GM19025 (cell line): Measurements from ENCODE around the gene FTCDNL1.

Experiments used
- ATAC-seq: cut with Tn5 transposase; IDR thresholded peaks from one replicate; pipeline ENCODE4 v1.9.1; 2021; ENCODE audit warnings: mild to moderate bottlenecking, low read depth, moderate library complexity; ENCODE audit not compliant: unreplicated experiment

The FTCDNL1 gene

DNA sequence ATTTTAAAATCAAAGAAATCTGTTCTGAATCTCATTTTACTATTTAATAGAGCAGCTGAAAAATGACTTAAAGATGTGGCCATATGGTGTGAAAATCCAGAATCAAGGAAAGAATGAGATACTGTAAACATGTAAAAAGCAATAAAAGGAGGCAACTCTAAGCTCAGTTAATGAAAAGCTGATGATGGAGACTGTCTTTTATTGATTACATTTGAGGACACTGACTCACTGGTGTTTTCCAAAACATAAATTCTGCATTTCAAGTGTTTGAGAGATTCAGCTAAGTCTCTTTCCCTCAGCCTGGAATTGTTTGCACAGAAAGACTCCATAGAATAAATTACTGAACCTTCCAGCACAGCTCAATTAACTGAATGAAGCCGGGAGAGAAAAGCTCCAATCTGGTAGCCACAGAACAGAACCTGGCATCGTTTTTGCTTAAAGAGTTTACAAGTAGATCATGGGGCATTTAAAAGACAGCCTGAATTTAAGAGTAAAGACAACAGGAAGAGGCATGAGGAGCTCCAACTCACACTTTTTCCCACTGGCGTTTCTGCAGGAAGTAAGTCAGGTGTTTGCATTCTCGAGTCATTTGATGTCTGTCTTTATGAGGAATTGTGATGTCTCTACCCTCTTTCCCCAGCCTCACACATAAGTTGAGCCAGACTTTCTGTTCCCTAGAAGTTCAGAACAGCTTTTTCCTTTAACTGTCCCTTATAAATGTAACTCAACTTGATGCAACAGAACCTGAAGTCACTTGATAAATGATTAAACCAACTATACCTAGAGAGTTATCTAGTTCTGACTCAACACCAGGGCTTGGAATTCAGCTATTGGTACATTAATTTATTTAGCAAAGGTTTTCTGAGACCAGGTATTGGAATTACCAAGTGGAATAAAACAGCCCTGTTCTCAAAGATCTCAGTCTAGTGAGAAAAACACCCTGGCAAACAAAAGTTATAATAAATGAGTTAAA, 53.3 kb downstream of the FTCDNL1 start:
- ATAC-seq, result no peak

DNA sequence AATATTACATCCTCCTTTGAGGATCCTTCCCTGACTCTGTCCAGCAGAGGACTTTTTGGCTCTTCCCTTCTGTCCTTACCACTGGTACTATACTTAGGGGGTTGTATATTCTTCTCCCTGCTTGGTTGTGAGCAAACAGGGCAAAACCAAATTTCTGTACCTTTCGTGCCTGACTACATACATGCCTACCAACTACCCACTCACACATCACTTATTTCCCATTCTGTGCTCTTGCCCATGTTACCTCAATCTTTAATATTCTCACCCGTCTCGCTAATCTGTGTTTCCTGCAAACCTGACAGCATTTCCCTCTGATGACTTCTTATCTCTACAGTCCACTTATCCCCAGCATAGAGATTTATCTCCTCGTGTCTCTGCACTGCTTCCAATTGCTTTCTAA, 58.6 kb downstream of the FTCDNL1 start:
- no peak for ATAC-seq

DNA sequence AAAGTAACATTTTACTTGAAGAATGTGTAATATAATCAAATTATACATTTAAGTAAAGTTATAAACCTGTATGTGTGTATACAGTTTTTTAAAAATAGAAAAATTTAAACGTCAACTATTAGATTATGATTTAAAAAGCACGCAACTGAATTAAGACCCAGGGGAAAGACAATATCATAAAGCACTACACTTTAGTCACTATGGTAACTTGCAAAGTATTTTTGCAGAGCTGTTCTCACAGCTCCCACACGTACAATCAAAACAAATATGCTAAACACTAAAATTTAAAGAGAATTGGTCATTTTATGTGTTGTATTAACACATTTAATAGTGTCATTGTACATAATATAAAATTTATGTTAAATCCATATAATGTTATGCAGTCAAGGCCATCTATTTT, 59.7 kb downstream of the FTCDNL1 start:
- no peak for ATAC-seq

DNA sequence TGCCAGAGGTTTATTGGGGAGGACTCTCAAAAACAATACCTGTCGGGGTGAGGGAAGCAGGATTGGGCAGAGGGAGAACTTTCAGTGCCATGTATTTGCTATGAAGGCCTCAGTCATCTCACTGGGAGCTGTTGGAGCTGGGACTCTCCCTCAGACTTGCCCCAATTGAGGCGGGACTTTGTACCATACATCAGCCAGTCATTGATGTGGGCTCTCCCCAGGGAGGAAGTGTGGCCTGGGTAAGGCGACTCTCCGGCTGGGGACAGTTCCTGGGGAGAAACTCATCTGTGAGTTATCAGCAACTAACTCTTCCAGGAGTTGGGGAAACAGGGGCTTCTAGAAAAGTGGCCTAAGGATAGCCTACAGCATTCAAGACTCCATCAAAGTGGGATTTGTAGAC, 66.5 kb downstream of the FTCDNL1 start:
- no peak for ATAC-seq

DNA sequence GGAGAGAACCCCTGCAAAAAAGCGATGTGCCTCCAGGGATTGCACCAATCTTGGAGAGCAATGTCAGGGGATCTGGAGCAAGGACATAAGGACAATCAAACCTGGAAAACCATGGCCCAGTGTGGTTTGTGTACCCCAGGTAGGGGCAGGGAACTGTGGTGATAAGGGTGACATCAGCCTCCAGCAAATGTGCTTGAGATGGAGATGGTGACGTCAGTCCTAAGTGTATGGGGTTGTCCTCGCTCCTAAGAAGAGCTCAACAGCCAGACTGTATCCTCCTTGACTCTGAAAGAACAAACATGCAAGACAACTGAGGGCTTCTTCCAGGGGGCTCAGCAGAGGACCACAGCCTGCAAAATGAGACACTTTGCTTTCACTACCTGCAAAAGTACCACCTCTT, 71.4 kb downstream of the FTCDNL1 start:
- no peak for ATAC-seq

DNA sequence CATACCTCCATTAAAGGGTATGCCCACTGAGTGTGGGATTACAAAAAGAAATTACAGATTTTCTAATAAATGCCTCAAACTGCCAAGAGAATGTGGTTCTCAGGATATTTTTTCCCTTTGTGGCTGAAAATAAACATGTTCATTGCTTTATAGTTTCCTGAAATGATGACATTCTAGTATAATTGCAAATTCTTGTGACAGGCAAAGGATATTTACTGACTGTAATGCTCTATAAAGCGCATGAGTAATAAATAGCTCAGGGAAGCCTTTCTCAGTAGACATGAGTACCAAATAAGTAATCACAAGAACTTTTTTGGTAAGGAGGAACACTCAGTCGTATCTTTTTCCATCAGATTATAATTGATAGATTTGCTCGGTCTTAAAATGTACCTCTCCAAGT, 72.3 kb downstream of the FTCDNL1 start:
- no peak for ATAC-seq

DNA sequence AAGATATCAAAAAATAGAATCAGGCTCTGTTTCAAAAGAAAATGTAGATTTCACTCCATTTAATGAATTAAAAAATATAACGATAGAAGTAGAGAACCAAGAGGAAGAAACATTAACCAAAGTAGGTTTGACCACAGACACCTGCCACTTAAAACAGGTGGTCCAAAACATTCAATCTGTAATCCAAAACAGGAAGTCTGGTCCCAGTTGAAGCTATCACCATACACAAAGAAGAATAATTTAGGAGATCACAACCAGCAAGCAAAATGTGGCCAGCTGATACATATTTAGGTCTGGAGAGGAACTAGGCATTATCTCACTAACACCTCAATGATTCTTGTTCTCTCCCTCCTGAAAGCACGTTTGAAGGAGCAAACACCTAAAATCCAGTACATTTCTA, 73.1 kb downstream of the FTCDNL1 start:
- ATAC-seq, result no peak

DNA sequence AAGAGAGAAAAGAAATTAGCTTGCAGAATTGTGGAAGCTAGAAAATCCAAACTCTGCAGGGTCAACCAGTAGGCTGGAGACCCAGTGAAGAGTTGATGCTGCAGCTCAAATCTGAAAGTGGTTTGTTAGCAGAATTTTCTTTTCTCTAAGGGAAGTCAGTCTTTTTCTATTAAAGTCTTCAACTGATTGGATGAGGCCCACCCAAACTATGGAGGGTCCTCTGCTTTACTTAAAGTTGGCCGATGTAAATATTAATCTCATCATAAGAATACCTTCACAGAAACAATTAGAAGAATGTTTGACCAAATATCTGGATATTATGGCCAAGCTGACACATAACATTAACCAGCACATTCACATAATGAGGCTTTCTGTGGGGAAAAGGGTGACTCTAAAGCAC, 73.7 kb downstream of the FTCDNL1 start:
- no peak for ATAC-seq

DNA sequence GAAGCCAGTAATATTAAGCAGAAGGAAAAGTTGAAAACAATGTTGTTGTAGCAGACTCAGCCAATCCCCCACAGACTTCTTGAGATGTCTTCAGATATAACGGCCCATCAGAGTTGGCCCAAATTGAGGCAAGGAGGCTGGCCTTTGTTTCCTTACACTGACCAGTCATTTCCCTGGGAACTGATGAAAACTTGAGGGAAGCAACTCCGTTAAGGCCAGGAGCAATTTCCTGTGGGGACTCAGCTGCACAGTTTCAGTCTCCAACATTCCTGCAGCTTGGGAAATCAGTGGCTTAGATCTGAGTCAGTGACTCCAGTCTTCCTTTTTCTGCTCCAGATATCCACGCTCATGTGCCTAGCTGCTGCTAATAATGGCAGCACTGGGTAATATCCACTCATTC, 75.7 kb downstream of the FTCDNL1 start:
- no peak for ATAC-seq

DNA sequence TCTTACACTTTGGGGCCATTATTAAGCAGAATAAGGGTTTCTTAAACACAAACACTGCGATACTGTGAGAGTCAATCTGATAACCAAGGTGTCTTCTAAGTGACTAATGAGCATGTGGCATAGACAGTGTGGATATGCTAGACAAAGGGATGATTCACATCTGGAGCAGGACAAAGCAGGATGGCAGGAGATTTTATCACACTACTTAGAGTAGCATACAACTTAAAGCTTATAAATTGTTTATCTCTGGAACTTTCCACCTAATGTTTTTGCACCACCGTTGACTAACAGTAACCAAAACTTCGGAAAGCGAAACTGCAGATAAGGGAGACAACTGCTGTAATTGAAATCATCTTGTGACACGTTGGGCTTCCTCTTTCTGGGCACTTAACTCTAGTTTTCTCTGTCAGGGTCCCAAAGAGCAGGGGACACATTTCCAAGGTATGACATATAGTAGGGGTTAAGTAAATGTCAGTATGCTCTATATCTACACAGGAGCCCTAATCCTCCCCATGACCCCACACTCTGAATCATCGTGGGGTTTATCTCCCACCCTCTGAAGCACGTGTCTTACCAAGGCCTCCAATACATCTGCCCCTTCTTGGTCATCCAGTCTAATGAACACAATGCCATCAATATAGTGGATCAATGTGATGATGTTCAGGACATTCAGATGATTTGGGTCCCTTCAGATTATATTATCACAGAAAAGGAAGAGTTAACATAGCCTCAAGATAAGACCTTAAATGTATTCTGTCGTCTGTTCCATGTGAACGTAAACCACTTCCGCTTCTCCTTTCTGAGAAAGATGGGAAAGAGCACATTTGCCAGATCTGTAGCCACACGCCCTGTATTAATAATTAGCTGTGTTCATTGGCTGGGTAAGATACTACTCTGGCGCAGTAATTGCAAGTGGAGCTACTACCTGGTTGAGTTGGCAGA, 78.7 kb downstream of the FTCDNL1 start:
- ATAC-seq, result no peak

DNA sequence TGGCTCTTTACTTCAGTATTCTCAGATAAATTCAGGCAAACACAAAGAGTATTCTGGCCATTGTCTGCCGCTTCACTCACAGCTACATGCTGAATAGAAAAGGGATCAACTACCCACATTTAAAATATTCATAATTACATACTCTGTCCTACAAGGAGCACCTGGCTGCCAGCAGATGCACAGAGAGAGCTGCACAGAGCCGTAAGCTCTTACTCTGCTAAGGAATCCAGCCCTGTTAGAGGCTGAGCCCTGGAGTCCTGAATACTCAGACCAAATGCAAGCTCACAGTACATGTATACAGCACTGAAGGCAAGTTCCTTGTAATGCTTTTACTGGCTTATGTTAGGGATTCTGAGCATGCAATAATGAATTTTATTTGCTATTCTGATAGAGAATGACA, 80.3 kb downstream of the FTCDNL1 start:
- no peak for ATAC-seq

DNA sequence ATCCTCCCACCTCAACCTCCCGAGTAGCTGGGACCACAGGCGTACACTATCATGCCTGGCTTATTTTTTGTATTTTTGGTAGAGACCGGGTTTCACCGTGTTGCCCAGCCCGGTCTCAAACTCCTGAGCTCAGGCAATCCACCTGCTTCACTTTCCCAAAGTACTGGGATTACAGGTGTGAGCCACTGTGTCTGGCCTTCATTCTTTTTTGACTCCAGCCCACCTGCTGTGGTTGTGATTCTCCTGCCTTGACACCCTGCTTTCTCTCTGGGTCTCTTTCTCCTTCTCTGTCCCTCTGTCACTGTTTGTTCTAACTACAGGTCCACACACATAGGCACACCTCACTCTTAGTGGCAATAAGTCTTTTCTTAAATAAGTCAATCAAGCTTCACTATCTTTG, 85.3 kb downstream of the FTCDNL1 start:
- ATAC-seq, result no peak

DNA sequence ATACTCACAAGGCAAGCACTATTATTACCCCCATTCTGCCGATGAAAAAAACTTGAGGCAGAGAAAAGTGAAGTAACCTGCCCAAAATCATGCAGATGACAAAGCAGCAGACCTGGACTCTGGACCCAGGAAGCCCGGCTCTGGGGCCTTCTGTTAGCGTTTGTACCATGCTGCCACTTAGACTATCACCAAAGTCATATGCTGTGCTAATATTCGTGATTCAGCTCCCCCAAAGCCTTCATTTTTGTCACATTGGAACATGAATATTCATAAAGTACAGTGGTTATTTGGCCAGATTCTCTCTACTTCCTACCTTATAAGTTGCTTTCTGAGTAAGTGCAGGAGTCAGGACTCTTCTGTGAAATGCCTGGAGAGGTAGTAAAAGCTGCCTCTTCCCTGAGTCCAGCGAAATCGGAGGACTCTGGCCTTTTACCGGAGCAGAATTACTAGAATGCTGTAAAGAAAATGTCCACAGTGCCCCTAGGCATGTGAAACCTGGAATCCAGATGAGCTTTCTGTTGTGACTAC, 86.7 kb downstream of the FTCDNL1 start:
- ATAC-seq, result no peak

DNA sequence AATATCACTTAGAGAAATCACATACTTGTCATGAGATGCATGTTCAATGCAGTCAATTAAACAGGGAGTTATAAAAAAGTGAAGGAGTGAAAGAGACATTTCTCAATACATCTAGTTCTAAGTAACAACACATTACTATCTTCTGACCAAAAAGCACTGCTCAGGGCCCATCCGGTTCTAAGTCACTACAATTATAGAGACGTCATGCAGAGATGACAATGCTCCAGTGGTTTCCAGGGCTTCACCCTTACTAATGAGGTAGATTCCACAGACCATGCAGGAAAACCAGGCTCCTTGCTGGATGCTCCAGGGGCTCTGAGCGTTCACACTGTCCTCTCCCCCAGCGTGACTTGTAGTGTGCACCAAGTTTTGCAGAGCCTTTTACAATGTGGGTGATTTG, 88.0 kb downstream of the FTCDNL1 start:
- ATAC-seq, result no peak

DNA sequence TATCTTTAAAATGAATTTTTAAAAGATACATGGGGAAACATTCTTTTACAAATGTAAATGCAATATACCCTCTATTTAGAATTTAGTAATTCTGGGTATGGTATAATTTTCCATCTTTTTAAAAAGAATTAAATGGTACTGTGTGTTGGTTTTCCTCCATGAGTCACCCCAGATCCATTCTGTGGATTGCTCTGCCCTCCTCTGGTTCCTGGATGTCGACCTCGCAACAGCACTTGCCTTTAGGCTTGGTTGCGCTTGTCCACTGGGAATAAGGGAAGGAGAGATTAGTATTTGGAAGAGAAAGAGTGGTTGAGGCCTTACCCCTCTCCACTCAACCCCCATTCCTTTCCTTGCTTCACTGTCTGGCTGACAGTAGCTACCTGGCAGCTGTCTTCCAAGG, 90.4 kb downstream of the FTCDNL1 start:
- ATAC-seq, result no peak

DNA sequence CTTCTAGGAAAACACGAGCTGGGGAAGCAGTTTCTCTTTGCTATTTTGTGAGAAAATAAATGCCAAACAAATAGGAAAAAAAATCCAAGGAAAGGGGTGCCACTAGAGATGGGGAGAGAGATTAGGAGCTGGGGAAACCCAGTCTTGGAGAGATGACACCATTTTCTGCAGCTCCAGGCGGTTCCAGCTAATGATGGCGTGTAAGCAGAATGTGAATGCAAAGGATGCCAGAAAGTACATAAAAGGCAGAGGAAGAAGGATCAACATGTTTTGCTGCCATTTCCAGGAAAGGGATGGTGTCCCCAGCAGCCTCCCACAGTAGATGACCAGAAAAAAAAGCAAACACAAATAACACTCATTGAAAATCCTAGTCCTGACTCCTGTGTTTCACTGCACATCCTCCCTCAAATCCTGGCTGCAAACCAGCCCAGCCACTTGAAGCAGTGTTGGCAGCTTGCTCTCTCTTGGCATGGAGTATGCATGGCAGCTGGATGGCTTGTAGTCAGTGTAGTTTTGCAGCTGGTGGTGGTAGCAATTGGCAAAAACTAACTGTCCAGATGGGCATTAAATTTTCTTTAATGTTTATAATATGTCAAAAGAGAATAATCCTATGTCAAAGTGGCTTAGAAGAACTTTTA, 93.6 kb downstream of the FTCDNL1 start:
- no peak for ATAC-seq

DNA sequence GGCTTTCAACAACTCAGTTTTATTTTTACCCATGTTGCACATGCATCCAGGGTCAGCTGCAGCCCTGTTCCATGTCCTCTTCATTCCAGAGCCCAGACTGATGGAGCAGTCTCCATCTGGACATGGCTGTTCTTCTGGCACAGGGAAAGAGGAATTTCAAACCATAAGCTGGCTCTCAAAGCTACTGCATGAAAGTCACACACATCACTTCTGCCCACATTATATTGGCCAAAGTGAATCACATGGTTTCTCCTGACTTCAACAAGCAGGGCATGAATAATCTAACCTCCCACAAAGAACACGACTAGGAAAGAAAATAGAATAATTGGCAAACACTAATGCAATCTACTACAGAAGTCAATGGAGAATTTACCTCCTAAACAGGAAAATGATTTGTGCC, 94.2 kb downstream of the FTCDNL1 start:
- ATAC-seq, result no peak

DNA sequence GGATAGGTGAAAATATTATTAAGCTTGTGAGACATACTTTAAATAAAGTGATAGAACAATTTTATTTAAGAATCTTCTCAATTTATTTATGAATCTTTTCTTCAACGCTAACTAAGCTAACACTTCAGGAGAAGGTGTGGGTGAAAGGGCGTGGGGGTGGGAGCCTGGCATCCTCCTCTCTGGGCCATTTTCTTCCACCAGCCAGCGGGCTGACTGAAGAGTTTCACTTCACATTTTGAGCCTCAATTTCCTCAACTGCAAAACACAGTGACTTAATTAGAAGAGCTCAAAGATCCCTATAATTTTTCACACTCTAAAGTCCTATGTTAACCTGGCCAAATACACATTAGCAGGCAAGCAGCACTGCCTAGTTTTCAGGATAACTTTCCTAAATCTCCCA, 94.8 kb downstream of the FTCDNL1 start:
- no peak for ATAC-seq

DNA sequence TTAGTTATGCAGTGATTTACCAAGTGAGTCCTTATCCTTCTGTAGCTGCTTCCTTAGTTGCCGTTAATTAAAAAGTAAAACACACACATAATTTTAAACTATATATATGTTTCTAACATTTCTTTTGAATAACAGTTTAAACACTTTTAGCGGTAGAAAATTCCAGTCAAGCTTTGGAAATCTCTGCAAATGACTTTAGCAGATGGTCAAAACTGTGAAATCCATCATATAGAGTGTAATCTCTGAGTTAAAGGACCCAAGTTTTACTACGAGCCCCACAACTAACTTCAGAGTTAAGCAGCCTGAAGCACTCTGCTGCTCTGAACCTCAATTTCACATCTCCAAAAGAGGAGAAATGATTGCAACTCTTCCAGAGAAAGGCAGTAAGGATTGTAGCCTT, 96.2 kb downstream of the FTCDNL1 start:
- no peak for ATAC-seq

DNA sequence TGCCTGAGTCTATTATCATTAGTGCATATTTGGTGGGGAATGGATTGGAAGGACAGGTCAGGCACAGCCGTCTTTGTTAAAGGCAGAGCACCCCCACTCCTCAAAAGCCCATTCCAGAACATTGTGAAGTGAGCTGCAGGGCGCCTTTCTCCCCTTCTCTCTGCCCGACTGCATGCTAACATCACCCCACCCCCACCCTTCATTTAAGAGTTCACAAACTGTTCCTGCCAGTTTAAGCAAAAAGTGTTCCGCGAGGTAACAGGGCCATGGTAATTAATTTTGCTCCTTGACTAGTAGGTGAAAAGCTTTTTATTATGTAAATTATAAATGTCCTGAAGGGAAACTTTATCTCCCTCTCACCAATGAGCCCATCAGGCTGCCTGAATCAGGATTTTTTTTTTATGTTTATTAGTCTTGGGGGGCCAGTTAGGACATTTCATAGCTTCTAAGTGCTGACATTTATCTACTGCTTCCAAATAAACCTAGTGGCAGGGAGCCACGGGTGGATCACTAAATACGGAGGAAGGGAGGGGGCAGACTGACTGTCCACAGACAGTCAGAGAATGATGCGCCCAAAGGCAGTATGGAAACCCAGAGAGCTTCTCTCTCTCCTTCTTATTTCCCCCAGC, 99.4 kb downstream of the FTCDNL1 start:
- no peak for ATAC-seq
